NCI-H82 treated with DMSO at 0.1 percent for 48 hours (cell line): ENCODE results near the gene PICALM.
"Not testable (repeated sequence)": the region's sequence is repeated elsewhere in the genome, so short reads cannot be mapped to it uniquely, and the experiment has no call there.

ENCODE experiments used
- DNase-seq: peaks from one replicate; lab custom pipeline; 2025; ENCODE audit not compliant: unreplicated experiment; lab: John Stamatoyannopoulos, UW

PICALM gene

GRCh38 chr11:85941380-85941973 lies 127.4 kb downstream of the PICALM start:
- DNase-seq, result no peak

GRCh38 chr11:85939099-85940015 lies 129.5 kb downstream of the PICALM start:
- no peak for DNase-seq

- no peak for DNase-seq
These were observed 131.0 kb downstream of the PICALM start for GRCh38 chr11:85937835-85938234.

- no peak for DNase-seq
These were observed 133.1 kb downstream of the PICALM start for GRCh38 chr11:85935751-85936150.

GRCh38 chr11:85934596-85935169 lies 134.2 kb downstream of the PICALM start:
- no peak for DNase-seq

- DNase-seq, result no peak
These were observed 138.0 kb downstream of the PICALM start for GRCh38 chr11:85930879-85931366.

- DNase-seq, result not testable (repeated sequence)
These were observed 142.2 kb downstream of the PICALM start for GRCh38 chr11:85926653-85927214.

GRCh38 chr11:85923455-85923854 lies 145.4 kb downstream of the PICALM start:
- no peak for DNase-seq

- DNase-seq, result no peak
These were observed 146.5 kb downstream of the PICALM start for GRCh38 chr11:85922367-85922766.

- DNase-seq, result no peak
These were observed 149.7 kb downstream of the PICALM start for GRCh38 chr11:85918910-85919794.

GRCh38 chr11:85914425-85914824 lies 154.5 kb downstream of the PICALM start:
- no peak for DNase-seq

- DNase-seq, result no peak
These were observed 155.4 kb downstream of the PICALM start for GRCh38 chr11:85913513-85913912.

- DNase-seq, result peak; percentile 69
These were observed 156.5 kb downstream of the PICALM start for GRCh38 chr11:85912414-85912813.
